Upper lobe of left lung (tissue), 6 donors: ENCODE measurements around the gene SH3GL1. TPM values are rescaled to one million over a fixed set of nuclear protein-coding genes. Genes with fewer than 3 reads are reported as not detected.
A peak's percentile ranks its signal among the peaks of the same experiment; 100 is the strongest.

ENCODE experiments used
- ATAC-seq, 2 donors: fragments of 200-7000 bp; cut with Tn5 transposase; one replicate each; pipeline ENCODE4 v1.9.1; 2022; ENCODE audit warnings: mild to moderate bottlenecking in 2 of 2, moderate library complexity in 2 of 2; ENCODE audit not compliant: low FRiP score in 2 of 2
- DNase-seq, 2 donors: peaks; one replicate each; pipeline ENCODE4 v3.0.0-alpha.2; 2019 to 2020
- H3K27ac ChIP-seq, 4 donors: fragments of 200-600 bp; sonication (generic); one replicate each; pipeline ENCODE4 v1.5.1; 2016 to 2019
- H3K27me3 ChIP-seq, 4 donors: fragments of 200-600 bp; sonication (generic); one replicate each; pipeline ENCODE4 v1.5.1; 2017 to 2019
- H3K36me3 ChIP-seq, 4 donors: fragments of 200-600 bp; sonication (generic); one replicate each; pipeline ENCODE4 v1.5.1; 2016 to 2019
- H3K4me1 ChIP-seq, 4 donors: fragments of 200-600 bp; sonication (generic); one replicate each; pipeline ENCODE4 v1.5.1; 2018 to 2019
- H3K4me3 ChIP-seq, 4 donors: fragments of 200-600 bp; sonication (generic); one replicate each; pipeline ENCODE4 v1.5.1; 2017 to 2019; ENCODE audit warnings: mild to moderate bottlenecking in 2 of 4, moderate library complexity in 1 of 4
- H3K9me3 ChIP-seq, 4 donors: fragments of 200-600 bp; sonication (generic); one replicate each; pipeline ENCODE4 v1.5.1; 2018 to 2019
- EP300 ChIP-seq, 4 donors: sonication (generic); formaldehyde crosslinking; IDR thresholded peaks; one replicate each; pipeline ENCODE4 v1.5.1; 2017; ENCODE audit warnings: antibody characterized with exemption in 4 of 4, control low read depth in 2 of 4
- POLR2A ChIP-seq, 4 donors: fragments of 450-650 bp; IDR thresholded peaks; one replicate each; pipeline ENCODE4 v1.5.1; 2016 to 2017; ENCODE audit warnings: antibody characterized with exemption in 4 of 4, mild to moderate bottlenecking in 2 of 4
- POLR2AphosphoS5 ChIP-seq, 2 donors: sonication (generic); formaldehyde crosslinking; IDR thresholded peaks; one replicate each; pipeline ENCODE4 v1.5.1; 2017; ENCODE audit warnings: antibody characterized with exemption in 2 of 2
- WGBS, 2 donors: methylation state at CpG; one replicate each; pipeline ENCODE4 v1.1.5; 2017 to 2018; 5-methylcytosine and 5-hydroxymethylcytosine counted together
- total RNA-seq, 6 donors: library from RNA; depleted of rRNA in 4 of 6; stranded (reverse); fragments of >200 nt in 4 of 6; gene quantifications; one replicate each; pipeline versions ENCODE4 v1.1.0 to v1.2.1, GENCODE V29; 2016 to 2021
- TF ChIP-seq, protein P1 (sequence below), 6 experiments: fragments of 450-650 bp in 4 of 6; fragments of 200-600 bp in 2 of 6; sonication (generic) in 2 of 6; IDR thresholded peaks; one replicate each; pipeline ENCODE4 v1.5.1; 2016 to 2019; ENCODE audit warnings: antibody characterized with exemption in 6 of 6
- donor health status: DM: no; HTN: no; CAD: no; lungs with moderate emphysema.
- donor health status: DM: no; HTN: yes; CAD: no; lungs with severe emphysema.

The SH3GL1 gene
- total RNA-seq, 6 donors from 2014 or later, result 27.4 to 60.1 (median 53.8) TPM

DNA sequence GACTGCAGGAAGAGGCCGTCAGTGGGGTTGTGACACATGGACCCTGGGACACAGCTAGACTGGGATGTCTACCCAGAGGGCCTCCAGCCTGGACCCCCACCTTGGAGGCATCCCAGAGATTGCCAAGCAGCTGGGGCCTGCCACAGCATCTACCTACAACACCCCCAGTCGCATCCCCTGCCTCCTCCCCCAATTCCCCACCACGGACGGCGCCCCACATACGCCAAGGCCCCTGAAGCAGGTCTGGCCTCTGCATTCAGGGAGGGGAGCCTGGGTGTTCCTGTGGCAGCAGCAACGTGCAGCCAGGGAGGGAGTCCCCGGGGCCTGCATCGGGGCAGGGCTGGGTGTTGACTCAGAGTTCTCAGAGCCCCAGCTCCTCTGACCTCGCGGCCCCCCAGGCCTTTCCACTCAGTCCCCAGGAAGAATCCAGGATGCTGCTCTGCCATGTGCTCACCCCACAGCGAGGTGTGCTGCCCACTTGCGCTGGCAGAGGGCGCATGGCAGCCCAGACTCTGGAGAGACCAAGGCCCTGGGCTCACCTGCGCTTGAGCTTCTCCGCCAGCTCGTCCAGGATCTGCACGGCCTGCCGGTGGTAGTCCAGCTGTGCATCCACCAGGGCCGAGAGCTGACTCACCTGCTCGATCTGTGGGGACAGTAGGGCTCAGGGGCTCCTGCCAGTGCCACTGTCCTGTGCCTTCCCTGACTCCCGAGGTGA is 37.4 kb downstream of the SH3GL1 start:
- peaks cover 22 to 93% (median 76%) of the 10 kb centered on the region in 4 donors for H3K36me3 ChIP-seq
- TF ChIP-seq, protein P1, sequence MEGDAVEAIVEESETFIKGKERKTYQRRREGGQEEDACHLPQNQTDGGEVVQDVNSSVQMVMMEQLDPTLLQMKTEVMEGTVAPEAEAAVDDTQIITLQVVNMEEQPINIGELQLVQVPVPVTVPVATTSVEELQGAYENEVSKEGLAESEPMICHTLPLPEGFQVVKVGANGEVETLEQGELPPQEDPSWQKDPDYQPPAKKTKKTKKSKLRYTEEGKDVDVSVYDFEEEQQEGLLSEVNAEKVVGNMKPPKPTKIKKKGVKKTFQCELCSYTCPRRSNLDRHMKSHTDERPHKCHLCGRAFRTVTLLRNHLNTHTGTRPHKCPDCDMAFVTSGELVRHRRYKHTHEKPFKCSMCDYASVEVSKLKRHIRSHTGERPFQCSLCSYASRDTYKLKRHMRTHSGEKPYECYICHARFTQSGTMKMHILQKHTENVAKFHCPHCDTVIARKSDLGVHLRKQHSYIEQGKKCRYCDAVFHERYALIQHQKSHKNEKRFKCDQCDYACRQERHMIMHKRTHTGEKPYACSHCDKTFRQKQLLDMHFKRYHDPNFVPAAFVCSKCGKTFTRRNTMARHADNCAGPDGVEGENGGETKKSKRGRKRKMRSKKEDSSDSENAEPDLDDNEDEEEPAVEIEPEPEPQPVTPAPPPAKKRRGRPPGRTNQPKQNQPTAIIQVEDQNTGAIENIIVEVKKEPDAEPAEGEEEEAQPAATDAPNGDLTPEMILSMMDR (IDR thresholded peaks at IDR 0.05), result peak in 1 of 6 experiments; percentile 24
- TF ChIP-seq POLR2A (IDR thresholded peaks at IDR 0.05), result no peak
- TF ChIP-seq POLR2AphosphoS5 (IDR thresholded peaks at IDR 0.05), result no peak
- no peak for TF ChIP-seq EP300 (IDR thresholded peaks at IDR 0.05)
- ATAC-seq (no peak), DNase-seq (peak in 1 of 2 donors; percentile 73)
- H3K4me3 ChIP-seq, result no peak overlapping the region
- H3K9me3 ChIP-seq, result no peaks in the 10 kb centered on the region
- peaks cover 3 to 9% (median 5%) of the 10 kb centered on the region in 4 donors for H3K4me1 ChIP-seq
- WGBS, 2 donors, result 90 to 91% methylated on average over 2 to 21 of the region's 22 CpGs
- no peak overlapping the region for H3K27ac ChIP-seq
- no peaks in the 10 kb centered on the region for H3K27me3 ChIP-seq

- no peak overlapping the region for H3K27ac ChIP-seq
- WGBS, 2 donors, result 88 to 89% methylated on average over 28 to 30 of the region's 32 CpGs
- H3K36me3 ChIP-seq, result peaks cover 22 to 90% (median 78%) of the 10 kb centered on the region in 4 donors
Observed at GRCh38 chr19:4362101-4362828, 38.1 kb downstream of the SH3GL1 start.

DNA sequence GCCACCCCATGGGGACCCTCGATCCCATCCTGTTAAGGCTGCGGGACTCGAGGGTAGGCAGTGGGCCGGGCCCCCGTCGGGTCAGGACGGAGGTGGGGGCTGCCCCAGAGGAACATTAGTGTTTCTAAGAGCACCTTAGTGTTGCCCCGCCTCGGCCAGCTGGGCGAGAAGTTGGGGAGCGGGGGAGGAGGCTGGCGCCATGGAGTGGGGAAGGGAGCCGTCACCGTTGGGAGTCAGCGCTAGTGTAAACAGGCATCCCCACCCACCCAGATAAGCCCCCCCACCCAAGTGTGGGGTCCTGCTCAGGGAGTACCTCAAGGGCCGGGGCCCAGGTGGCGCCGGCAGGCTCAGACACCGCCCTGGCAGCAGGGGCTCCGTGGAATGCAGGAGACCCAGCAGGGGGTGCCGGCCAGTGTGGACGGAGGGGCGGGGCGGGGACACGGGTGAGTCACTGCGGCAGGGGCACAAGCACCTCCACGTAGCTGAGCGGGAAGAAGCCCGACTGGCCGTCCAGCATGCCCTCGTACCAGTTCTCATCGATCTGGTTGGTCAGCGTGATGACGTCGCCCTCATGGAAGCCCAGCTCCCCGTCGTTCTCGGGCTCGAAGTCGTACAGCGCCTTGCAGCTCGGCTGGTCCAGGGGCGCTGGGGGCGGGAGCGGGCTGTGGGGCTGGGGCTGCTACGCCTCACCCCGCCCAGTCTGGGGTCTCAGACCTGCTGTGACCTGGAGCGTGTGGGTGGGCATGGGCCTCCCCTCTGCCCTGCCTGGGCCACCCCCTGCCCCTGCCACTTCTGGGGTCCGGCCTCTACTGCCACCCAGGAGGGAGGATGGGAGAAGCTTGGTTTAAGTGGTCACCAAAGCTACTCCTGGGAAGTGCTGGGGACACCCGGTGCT is 38.9 kb downstream of the SH3GL1 start:
- Histone ChIP-seq H3K4me1 (peaks cover 0 to 5% (median 2%) of the 10 kb centered on the region in 4 donors), H3K27ac (peak overlapping the region in 3 of 4 donors; percentile 7 to 29 (median 13)), H3K27me3 (no peaks in the 10 kb centered on the region), H3K9me3 (no peaks in the 10 kb centered on the region), H3K36me3 (peaks cover 22 to 88% (median 78%) of the 10 kb centered on the region in 4 donors), H3K4me3 (no peak overlapping the region)
- ATAC-seq (no peak), DNase-seq (peak in 1 of 2 donors; percentile 82)
- TF ChIP-seq POLR2A (IDR thresholded peaks at IDR 0.05) (no peak), EP300 (IDR thresholded peaks at IDR 0.05) (no peak), POLR2AphosphoS5 (IDR thresholded peaks at IDR 0.05) (no peak)
- TF ChIP-seq, protein P1 (IDR thresholded peaks at IDR 0.05), result no peak
- WGBS, 2 donors, result 83 to 89% methylated on average over 20 to 43 of the region's 50 CpGs

More at GRCh38 chr19:4362101-4362828, 38.1 kb downstream of the SH3GL1 start:
- Histone ChIP-seq H3K4me1 (peaks cover 0 to 5% (median 2%) of the 10 kb centered on the region in 4 donors), H3K27me3 (no peaks in the 10 kb centered on the region), H3K9me3 (no peaks in the 10 kb centered on the region), H3K4me3 (no peak overlapping the region)
- ATAC-seq (no peak), DNase-seq (peak in 1 of 2 donors; percentile 66)
- TF ChIP-seq, protein P1 (IDR thresholded peaks at IDR 0.05), result no peak
- TF ChIP-seq POLR2A (IDR thresholded peaks at IDR 0.05), result no peak
- TF ChIP-seq EP300 (IDR thresholded peaks at IDR 0.05), result no peak
- TF ChIP-seq POLR2AphosphoS5 (IDR thresholded peaks at IDR 0.05), result no peak

- no peak overlapping the region for H3K4me3 ChIP-seq
- peak overlapping the region in 2 of 4 donors; percentile 7 to 13 for H3K27ac ChIP-seq
- no peaks in the 10 kb centered on the region for H3K9me3 ChIP-seq
- H3K4me1 ChIP-seq, result peaks cover 0 to 5% (median 2%) of the 10 kb centered on the region in 4 donors
- no peaks in the 10 kb centered on the region for H3K27me3 ChIP-seq
- TF ChIP-seq POLR2AphosphoS5 (IDR thresholded peaks at IDR 0.05) (no peak), EP300 (IDR thresholded peaks at IDR 0.05) (no peak)
- TF ChIP-seq, protein P1 (IDR thresholded peaks at IDR 0.05), result no peak
- peak in 1 of 2 donors; percentile 59 for DNase-seq
- no peak for ATAC-seq
- H3K36me3 ChIP-seq, result peaks cover 19 to 82% (median 71%) of the 10 kb centered on the region in 4 donors
- 85 to 86% methylated on average over 4 to 8 of the region's 12 CpGs for WGBS, 2 donors
Observed at GRCh38 chr19:4360641-4361151, 39.7 kb downstream of the SH3GL1 start.
